ENCODE data around the gene GPRC5A. TPM values are rescaled to one million over a fixed set of nuclear protein-coding genes. Genes with fewer than 3 reads are reported as not detected.

The GPRC5A gene
- total and polyA plus RNA-seq, 2 donors (not counting 1 experiment from before 2014, with no cell fraction given): not detected

DNA sequence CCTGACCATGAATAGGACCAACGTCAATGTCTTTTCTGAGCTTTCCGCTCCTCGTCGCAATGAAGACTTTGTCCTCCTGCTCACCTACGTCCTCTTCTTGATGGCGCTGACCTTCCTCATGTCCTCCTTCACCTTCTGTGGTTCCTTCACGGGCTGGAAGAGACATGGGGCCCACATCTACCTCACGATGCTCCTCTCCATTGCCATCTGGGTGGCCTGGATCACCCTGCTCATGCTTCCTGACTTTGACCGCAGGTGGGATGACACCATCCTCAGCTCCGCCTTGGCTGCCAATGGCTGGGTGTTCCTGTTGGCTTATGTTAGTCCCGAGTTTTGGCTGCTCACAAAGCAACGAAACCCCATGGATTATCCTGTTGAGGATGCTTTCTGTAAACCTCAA is 17.3 kb downstream of the GPRC5A start:
- CTCF ChIA-PET: interaction anchor here (3.4 to 3.8 kb wide), 2 partner anchors 120 to 303 kb away, joined by 13 to 19 read pairs; no protein-coding TSS in a partner anchor
- intact Hi-C loops (cut with micrococcal nuclease): no loop called here

More for the DNA sequence above, 17.3 kb downstream of the GPRC5A start:
- Histone ChIP-seq H3K4me3 (ENCODE audit: control extremely low read depth in 1 of 5, extremely low read depth in 1 of 5, insufficient read depth in 1 of 5, low read depth in 2 of 5, low read length in 4 of 5) (no peak overlapping the region), H3K9ac (ENCODE audit: low read length) (no peak overlapping the region), H4K20me1 (ENCODE audit: control insufficient read depth, insufficient read depth, low read length, poor library complexity, severe bottlenecking) (no peaks in the 10 kb centered on the region), H2AFZ (ENCODE audit: insufficient read depth, low read depth, low read length, poor library complexity, severe bottlenecking) (peak overlapping the region; percentile 44), H3K27ac (ENCODE audit: low read length in 2 of 2) (no peak overlapping the region), H3K79me2 (ENCODE audit: control insufficient read depth, insufficient read depth, low read length) (no peaks in the 10 kb centered on the region), H3K9me3 (ENCODE audit: control extremely low read depth in 1 of 3, control insufficient read depth in 2 of 3, insufficient read depth in 1 of 3, low read length in 2 of 3) (no peaks in the 10 kb centered on the region), H3K36me3 (replicated peaks in 1 of 2; ENCODE audit: control extremely low read depth in 1 of 2, control insufficient read depth in 1 of 2, extremely low read depth in 1 of 2, insufficient read depth in 2 of 2, low read length in 1 of 2) (no peaks in the 10 kb centered on the region), H3K4me2 (replicated peaks; ENCODE audit: low read depth, low read length, poor library complexity, severe bottlenecking) (peak overlapping the region; percentile 47), H3K4me1 (ENCODE audit: control insufficient read depth in 2 of 2, insufficient read depth in 2 of 2, low read length in 2 of 2) (peaks cover 21 to 22% of the 10 kb centered on the region in 2 donors), H3K27me3 (replicated peaks in 1 of 4; ENCODE audit: control extremely low read depth in 1 of 4, control insufficient read depth in 3 of 4, insufficient read depth in 4 of 4, low read length in 3 of 4) (peaks cover 0 to under 1% (median 0%) of the 10 kb centered on the region in 4 experiments)
- DNase-seq (no peak), ATAC-seq (ENCODE audit: low read depth) (no peak)
- TF ChIP-seq EZH2 (IDR thresholded peaks at IDR 0.05; ENCODE audit: borderline replicate concordance, insufficient read depth, low read depth, low read length, poor library complexity, severe bottlenecking): no peak
- TF ChIP-seq, protein P1, sequence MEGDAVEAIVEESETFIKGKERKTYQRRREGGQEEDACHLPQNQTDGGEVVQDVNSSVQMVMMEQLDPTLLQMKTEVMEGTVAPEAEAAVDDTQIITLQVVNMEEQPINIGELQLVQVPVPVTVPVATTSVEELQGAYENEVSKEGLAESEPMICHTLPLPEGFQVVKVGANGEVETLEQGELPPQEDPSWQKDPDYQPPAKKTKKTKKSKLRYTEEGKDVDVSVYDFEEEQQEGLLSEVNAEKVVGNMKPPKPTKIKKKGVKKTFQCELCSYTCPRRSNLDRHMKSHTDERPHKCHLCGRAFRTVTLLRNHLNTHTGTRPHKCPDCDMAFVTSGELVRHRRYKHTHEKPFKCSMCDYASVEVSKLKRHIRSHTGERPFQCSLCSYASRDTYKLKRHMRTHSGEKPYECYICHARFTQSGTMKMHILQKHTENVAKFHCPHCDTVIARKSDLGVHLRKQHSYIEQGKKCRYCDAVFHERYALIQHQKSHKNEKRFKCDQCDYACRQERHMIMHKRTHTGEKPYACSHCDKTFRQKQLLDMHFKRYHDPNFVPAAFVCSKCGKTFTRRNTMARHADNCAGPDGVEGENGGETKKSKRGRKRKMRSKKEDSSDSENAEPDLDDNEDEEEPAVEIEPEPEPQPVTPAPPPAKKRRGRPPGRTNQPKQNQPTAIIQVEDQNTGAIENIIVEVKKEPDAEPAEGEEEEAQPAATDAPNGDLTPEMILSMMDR (IDR thresholded peaks at IDR 0.05): no peak
- H3K27me3 Mint-ChIP-seq: no peaks in the 10 kb centered on the region
- H3K9me3 Mint-ChIP-seq (ENCODE audit: insufficient read depth): no peaks in the 10 kb centered on the region
- peaks cover 18% of the 10 kb centered on the region for H3K4me1 Mint-ChIP-seq
- H3K4me3 Mint-ChIP-seq: no peak overlapping the region
- 96% methylated on average over 12 of the region's 12 CpGs for WGBS (ENCODE audit: insufficient coverage)
- no peak overlapping the region for H3K27ac Mint-ChIP-seq
- POLR2A ChIA-PET: interaction anchor here (0.6 kb wide), 1 partner anchor 56 kb away, joined by 4 read pairs; no protein-coding TSS in a partner anchor
